ENCODE data around the gene IL1RAPL1. TPM values are rescaled to one million over a fixed set of nuclear protein-coding genes. Genes with fewer than 3 reads are reported as not detected.

IL1RAPL1 gene
- total RNA-seq, 1 donor: 1.3 TPM

DNA sequence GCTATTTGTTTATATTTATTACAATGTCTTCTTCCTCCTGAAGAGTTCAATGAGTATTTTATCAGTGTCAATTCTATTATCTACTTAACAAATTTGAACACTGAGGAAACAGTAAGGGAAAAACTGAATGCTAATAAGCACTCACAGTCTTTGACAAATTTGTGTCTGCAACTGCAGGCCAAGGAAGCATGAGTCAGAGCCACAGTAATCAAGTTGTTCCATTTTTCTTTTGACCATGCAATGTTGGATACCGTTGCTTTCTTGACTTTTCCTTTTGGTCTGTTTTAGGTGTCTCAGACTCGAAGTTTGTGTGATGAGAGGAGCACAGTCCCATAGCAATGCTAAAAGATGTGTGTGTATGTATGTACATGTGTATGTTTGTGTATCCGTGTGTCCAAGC is 359.6 kb downstream of the IL1RAPL1 start:
- H3K4me3 ChIP-seq (ENCODE audit: low read depth, low read length): no peak overlapping the region
- DNase-seq (ENCODE audit: low read depth): no peak
- no peak for TF ChIP-seq CTCF (IDR thresholded peaks at IDR 0.05; ENCODE audit: insufficient read depth, low read depth, low read length)

GRCh38 chrX:28960063-28960462 is 372.8 kb downstream of the IL1RAPL1 start:
- H3K4me3 ChIP-seq (ENCODE audit: low read depth, low read length): no peak overlapping the region
- no peak for TF ChIP-seq CTCF (IDR thresholded peaks at IDR 0.05; ENCODE audit: insufficient read depth, low read depth, low read length)
- no peak for DNase-seq (ENCODE audit: low read depth)

DNA sequence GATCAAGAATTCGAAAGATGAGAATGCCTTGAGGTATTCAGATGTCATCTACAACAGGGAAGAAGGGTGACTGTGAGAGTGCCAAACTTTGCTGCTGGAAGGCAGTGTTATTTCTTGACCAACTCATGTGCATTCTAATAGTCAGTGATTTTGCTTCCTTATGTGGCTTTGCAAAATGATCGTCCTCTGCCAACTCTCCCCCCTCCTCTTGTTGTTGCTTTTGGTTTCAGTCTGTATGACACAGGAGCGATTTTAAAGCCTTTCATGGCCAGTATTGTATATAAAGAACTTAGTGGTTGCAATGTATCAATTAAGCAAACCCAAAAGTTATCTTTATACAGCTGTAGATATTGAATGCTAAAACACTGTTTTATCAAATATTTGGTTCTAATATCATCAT is 379.1 kb downstream of the IL1RAPL1 start:
- TF ChIP-seq CTCF (IDR thresholded peaks at IDR 0.05; ENCODE audit: insufficient read depth, low read depth, low read length): no peak
- DNase-seq (ENCODE audit: low read depth): no peak
- H3K4me3 ChIP-seq (ENCODE audit: low read depth, low read length): no peak overlapping the region

GRCh38 chrX:28969126-28969525 is 381.9 kb downstream of the IL1RAPL1 start:
- no peak for DNase-seq (ENCODE audit: low read depth)
- no peak overlapping the region for H3K4me3 ChIP-seq (ENCODE audit: low read depth, low read length)
- no peak for TF ChIP-seq CTCF (IDR thresholded peaks at IDR 0.05; ENCODE audit: insufficient read depth, low read depth, low read length)

DNA sequence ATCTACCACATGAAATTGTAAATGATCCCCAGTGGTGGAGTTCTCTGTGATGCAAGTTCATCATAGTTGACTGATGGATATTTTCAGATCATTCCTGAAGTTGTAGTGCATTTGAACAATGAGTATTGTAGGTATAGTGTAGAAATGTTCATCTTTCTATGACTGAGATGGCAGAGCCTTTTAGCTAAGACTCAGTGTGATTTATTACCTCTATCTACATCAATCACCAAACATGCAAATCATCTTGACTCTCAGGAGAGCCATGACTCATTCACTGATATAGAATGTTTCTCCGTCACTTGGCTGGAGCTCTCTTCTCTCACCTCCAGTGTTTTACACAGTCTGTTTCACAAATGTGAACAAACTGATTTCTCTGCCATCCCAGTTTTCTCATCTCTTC is 392.6 kb downstream of the IL1RAPL1 start:
- H3K4me3 ChIP-seq (ENCODE audit: low read depth, low read length): no peak overlapping the region
- no peak for DNase-seq (ENCODE audit: low read depth)
- no peak for TF ChIP-seq CTCF (IDR thresholded peaks at IDR 0.05; ENCODE audit: insufficient read depth, low read depth, low read length)

DNA sequence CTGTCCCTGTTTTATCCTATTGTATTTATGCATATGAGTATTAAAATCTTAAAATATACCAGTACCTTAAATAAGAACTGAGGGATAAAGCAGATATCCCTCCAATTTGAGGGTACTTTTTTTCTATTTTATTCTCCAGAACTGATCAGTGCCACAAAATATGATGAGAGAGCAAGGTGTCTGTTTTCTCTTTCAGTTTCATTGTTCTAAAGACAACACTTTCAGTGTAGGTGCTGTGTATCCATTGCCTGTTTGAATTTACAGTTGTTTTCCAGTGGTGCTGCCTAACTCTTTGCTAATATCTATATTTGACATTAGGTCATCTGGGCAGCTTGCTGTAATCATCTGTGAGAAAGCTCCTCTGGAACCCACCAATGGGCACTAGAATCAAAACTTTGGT is 394.7 kb downstream of the IL1RAPL1 start:
- no peak for TF ChIP-seq CTCF (IDR thresholded peaks at IDR 0.05; ENCODE audit: insufficient read depth, low read depth, low read length)
- DNase-seq (ENCODE audit: low read depth): no peak
- H3K4me3 ChIP-seq (ENCODE audit: low read depth, low read length): no peak overlapping the region

DNA sequence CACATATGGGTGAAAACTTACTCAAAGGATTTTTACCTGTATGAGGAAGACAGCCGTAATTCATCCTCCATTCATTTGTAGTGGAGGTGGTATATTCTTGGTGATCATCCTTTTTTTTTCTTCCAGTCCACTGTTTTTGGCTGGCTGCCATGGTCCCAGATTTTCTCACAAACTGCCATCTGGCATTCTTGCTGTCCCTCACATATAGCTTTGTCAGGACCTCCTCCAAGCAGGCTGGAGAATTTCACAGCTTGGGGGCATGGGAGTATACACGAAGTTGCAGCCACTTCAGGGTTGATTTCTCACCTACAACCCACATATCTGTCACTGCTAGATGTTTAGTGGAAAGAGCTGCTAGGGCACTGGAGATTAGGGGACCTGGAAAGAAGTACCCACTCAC is 401.0 kb downstream of the IL1RAPL1 start:
- TF ChIP-seq CTCF (IDR thresholded peaks at IDR 0.05; ENCODE audit: insufficient read depth, low read depth, low read length): no peak
- DNase-seq (ENCODE audit: low read depth): no peak
- H3K4me3 ChIP-seq (ENCODE audit: low read depth, low read length): no peak overlapping the region

Data from fibroblast of villous mesenchyme (primary cell).